ENCODE measurements around the gene BABAM2. TPM values are rescaled to one million over a fixed set of nuclear protein-coding genes. Genes with fewer than 3 reads are reported as not detected.

Gene BABAM2
- total and polyA plus RNA-seq, 2 experiments from 2014 or later, result 17.8 to 21.5 TPM

DNA sequence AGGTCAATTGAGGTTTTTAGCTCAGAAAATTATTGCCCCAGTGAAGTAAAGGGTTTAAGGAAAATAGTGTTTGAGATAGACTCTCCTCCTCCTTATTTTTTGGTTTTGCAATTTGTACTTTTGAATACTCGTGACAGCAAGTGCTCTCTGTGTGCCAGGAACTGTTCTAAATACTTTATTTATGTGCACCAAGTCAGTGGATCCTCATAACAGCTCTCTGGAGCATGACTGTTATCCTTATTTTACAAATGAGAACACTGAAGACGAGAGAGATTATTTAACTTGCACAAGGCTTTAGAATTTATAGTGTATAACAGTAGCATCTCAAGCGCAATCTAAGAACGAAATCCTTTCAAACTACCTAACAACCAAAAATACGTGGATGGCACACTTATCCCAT is 24.7 kb downstream of the BABAM2 start:
- Mint-ChIP-seq H3K4me1 (no peaks in the 10 kb centered on the region), H3K4me3 (no peak overlapping the region), H3K9me3 (no peaks in the 10 kb centered on the region), H3K27ac (no peak overlapping the region), H3K27me3 (ENCODE audit: insufficient read depth, low read depth, poor library complexity) (no peaks in the 10 kb centered on the region), H3K36me3 (ENCODE audit: low read depth) (no peaks in the 10 kb centered on the region)
- H3K9me2 ChIP-seq (ENCODE audit: insufficient read depth), result no peaks in the 10 kb centered on the region
- H3K4me3 ChIP-seq, result no peak overlapping the region
- DNase-seq (ENCODE audit: low spot score) (no peak), ATAC-seq (no peak)
- no peaks in the 10 kb centered on the region for H3K27me3 ChIP-seq (ENCODE audit: insufficient read depth)
- H2AFZ ChIP-seq, result no peak overlapping the region
- TF ChIP-seq ZNF114 (CRISPR knock-in tag; IDR thresholded peaks at IDR 0.05), result no peak
- no peak for TF ChIP-seq EZH2 (IDR thresholded peaks at IDR 0.05; ENCODE audit: low read depth, unreplicated experiment)
- TF ChIP-seq POLR2AphosphoS5 (IDR thresholded peaks at IDR 0.05; ENCODE audit: low read depth), result no peak
- TF ChIP-seq CREB1 (CRISPR knock-in tag; IDR thresholded peaks at IDR 0.05; ENCODE audit: low read depth), result no peak
- TF ChIP-seq, protein P1, sequence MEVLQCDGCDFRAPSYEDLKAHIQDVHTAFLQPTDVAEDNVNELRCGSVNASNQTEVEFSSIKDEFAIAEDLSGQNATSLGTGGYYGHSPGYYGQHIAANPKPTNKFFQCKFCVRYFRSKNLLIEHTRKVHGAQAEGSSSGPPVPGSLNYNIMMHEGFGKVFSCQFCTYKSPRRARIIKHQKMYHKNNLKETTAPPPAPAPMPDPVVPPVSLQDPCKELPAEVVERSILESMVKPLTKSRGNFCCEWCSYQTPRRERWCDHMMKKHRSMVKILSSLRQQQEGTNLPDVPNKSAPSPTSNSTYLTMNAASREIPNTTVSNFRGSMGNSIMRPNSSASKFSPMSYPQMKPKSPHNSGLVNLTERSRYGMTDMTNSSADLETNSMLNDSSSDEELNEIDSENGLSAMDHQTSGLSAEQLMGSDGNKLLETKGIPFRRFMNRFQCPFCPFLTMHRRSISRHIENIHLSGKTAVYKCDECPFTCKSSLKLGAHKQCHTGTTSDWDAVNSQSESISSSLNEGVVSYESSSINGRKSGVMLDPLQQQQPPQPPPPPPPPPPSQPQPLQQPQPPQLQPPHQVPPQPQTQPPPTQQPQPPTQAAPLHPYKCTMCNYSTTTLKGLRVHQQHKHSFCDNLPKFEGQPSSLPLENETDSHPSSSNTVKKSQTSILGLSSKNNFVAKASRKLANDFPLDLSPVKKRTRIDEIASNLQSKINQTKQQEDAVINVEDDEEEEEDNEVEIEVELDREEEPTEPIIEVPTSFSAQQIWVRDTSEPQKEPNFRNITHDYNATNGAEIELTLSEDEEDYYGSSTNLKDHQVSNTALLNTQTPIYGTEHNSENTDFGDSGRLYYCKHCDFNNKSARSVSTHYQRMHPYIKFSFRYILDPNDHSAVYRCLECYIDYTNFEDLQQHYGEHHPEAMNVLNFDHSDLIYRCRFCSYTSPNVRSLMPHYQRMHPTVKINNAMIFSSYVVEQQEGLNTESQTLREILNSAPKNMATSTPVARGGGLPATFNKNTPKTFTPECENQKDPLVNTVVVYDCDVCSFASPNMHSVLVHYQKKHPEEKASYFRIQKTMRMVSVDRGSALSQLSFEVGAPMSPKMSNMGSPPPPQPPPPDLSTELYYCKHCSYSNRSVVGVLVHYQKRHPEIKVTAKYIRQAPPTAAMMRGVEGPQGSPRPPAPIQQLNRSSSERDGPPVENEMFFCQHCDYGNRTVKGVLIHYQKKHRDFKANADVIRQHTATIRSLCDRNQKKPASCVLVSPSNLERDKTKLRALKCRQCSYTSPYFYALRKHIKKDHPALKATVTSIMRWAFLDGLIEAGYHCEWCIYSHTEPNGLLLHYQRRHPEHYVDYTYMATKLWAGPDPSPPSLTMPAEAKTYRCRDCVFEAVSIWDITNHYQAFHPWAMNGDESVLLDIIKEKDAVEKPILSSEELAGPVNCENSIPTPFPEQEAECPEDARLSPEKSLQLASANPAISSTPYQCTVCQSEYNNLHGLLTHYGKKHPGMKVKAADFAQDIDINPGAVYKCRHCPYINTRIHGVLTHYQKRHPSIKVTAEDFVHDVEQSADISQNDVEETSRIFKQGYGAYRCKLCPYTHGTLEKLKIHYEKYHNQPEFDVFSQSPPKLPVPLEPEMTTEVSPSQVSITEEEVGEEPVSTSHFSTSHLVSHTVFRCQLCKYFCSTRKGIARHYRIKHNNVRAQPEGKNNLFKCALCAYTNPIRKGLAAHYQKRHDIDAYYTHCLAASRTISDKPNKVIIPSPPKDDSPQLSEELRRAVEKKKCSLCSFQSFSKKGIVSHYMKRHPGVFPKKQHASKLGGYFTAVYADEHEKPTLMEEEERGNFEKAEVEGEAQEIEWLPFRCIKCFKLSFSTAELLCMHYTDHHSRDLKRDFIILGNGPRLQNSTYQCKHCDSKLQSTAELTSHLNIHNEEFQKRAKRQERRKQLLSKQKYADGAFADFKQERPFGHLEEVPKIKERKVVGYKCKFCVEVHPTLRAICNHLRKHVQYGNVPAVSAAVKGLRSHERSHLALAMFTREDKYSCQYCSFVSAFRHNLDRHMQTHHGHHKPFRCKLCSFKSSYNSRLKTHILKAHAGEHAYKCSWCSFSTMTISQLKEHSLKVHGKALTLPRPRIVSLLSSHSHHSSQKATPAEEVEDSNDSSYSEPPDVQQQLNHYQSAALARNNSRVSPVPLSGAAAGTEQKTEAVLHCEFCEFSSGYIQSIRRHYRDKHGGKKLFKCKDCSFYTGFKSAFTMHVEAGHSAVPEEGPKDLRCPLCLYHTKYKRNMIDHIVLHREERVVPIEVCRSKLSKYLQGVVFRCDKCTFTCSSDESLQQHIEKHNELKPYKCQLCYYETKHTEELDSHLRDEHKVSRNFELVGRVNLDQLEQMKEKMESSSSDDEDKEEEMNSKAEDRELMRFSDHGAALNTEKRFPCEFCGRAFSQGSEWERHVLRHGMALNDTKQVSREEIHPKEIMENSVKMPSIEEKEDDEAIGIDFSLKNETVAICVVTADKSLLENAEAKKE (CRISPR knock-in tag; IDR thresholded peaks at IDR 0.05), result no peak
- TF ChIP-seq NANOG (IDR thresholded peaks at IDR 0.05; ENCODE audit: borderline replicate concordance), result no peak
- no peak for TF ChIP-seq JUNB (IDR thresholded peaks at IDR 0.05; ENCODE audit: unreplicated experiment)
- no peaks in the 10 kb centered on the region for H3F3A ChIP-seq (replicated peaks; ENCODE audit: low read depth)
- H3K79me2 ChIP-seq (replicated peaks; ENCODE audit: insufficient read depth), result no peaks in the 10 kb centered on the region
- no peaks in the 10 kb centered on the region for H4K20me1 ChIP-seq (replicated peaks; ENCODE audit: insufficient read depth)
- no peak overlapping the region for H3K4me2 ChIP-seq
- H3K4me1 ChIP-seq (ENCODE audit: insufficient read depth), result peaks cover 7% of the 10 kb centered on the region; the same call in 1 of the 2 replicates
- no peaks in the 10 kb centered on the region for H3K36me3 ChIP-seq (ENCODE audit: insufficient read depth)
- H3K27ac ChIP-seq (ENCODE audit: low read depth), result no peak overlapping the region

DNA sequence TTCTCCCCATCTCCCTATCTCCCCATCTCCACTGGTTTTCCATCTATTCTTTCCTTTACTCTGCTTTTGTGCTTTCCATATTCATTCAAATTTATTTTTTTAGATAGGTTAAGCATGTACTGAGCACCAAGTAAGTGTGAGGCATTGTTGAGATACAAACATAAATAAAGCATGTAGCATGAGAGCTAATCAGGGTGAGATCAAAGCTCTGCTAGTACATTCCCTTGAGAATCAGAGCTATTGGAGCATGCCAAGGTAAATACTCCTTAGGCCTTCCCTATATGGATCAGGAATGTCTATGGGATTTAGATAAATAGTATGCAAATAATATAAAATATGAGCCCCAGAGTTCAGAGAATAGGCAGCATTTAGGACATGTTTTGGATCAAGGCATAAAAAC is 25.3 kb downstream of the BABAM2 start:
- Mint-ChIP-seq H3K9me3 (no peaks in the 10 kb centered on the region), H3K4me3 (no peak overlapping the region), H3K27me3 (ENCODE audit: insufficient read depth, low read depth, poor library complexity) (no peaks in the 10 kb centered on the region), H3K4me1 (no peaks in the 10 kb centered on the region), H3K36me3 (ENCODE audit: low read depth) (no peaks in the 10 kb centered on the region), H3K27ac (no peak overlapping the region)
- H4K20me1 ChIP-seq (replicated peaks; ENCODE audit: insufficient read depth), result no peaks in the 10 kb centered on the region
- DNase-seq (ENCODE audit: low spot score) (no peak), ATAC-seq (no peak)
- TF ChIP-seq, protein P2, sequence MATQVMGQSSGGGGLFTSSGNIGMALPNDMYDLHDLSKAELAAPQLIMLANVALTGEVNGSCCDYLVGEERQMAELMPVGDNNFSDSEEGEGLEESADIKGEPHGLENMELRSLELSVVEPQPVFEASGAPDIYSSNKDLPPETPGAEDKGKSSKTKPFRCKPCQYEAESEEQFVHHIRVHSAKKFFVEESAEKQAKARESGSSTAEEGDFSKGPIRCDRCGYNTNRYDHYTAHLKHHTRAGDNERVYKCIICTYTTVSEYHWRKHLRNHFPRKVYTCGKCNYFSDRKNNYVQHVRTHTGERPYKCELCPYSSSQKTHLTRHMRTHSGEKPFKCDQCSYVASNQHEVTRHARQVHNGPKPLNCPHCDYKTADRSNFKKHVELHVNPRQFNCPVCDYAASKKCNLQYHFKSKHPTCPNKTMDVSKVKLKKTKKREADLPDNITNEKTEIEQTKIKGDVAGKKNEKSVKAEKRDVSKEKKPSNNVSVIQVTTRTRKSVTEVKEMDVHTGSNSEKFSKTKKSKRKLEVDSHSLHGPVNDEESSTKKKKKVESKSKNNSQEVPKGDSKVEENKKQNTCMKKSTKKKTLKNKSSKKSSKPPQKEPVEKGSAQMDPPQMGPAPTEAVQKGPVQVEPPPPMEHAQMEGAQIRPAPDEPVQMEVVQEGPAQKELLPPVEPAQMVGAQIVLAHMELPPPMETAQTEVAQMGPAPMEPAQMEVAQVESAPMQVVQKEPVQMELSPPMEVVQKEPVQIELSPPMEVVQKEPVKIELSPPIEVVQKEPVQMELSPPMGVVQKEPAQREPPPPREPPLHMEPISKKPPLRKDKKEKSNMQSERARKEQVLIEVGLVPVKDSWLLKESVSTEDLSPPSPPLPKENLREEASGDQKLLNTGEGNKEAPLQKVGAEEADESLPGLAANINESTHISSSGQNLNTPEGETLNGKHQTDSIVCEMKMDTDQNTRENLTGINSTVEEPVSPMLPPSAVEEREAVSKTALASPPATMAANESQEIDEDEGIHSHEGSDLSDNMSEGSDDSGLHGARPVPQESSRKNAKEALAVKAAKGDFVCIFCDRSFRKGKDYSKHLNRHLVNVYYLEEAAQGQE (IDR thresholded peaks at IDR 0.05; ENCODE audit: unreplicated experiment), result no peak
- TF ChIP-seq JUNB (IDR thresholded peaks at IDR 0.05; ENCODE audit: unreplicated experiment) (no peak), EZH2phosphoT487 (IDR thresholded peaks at IDR 0.05; ENCODE audit: unreplicated experiment) (no peak)
- no peaks in the 10 kb centered on the region for H3K27me3 ChIP-seq (ENCODE audit: insufficient read depth)
- H3K36me3 ChIP-seq (ENCODE audit: insufficient read depth), result no peaks in the 10 kb centered on the region
- H3F3A ChIP-seq (replicated peaks; ENCODE audit: low read depth), result no peaks in the 10 kb centered on the region
- no peak overlapping the region for H3K4me3 ChIP-seq
- no peaks in the 10 kb centered on the region for H3K79me2 ChIP-seq (replicated peaks; ENCODE audit: insufficient read depth)
- H3K9me2 ChIP-seq (ENCODE audit: insufficient read depth), result no peaks in the 10 kb centered on the region
- no peak overlapping the region for H2AFZ ChIP-seq
- H3K27ac ChIP-seq (ENCODE audit: low read depth), result no peak overlapping the region
- H3K4me1 ChIP-seq (ENCODE audit: insufficient read depth), result peaks cover 7% of the 10 kb centered on the region; the same call in 1 of the 2 replicates
- no peak overlapping the region for H3K4me2 ChIP-seq
